GM12878 (cell line): ENCODE results near the gene PRDM16. TPM values are rescaled to one million over a fixed set of nuclear protein-coding genes. Genes with fewer than 3 reads are reported as not detected.

Experiments used
- ATAC-seq: fragments of 200-7000 bp; cut with Tn5 transposase; 3 replicates; pipeline ENCODE4 v1.9.1; 2020; ENCODE audit warnings: mild to moderate bottlenecking, moderate library complexity
- BruUV-seq: library from RNA; stranded (reverse); fragments of 400-500 nt; replicated peaks from 2 replicates; lab custom pipeline; 2021; lab: Mats Ljungman, UMichigan
- CTCF ChIA-PET: fragments of 300-600 bp; sonication (Branson Sonifier 250); formaldehyde crosslinking; extraction: SDS; loops from one replicate; lab custom pipeline; 2021; ENCODE audit warnings: inconsistent platforms; lab: Yijun Ruan, JAX
- POLR2A ChIA-PET: fragments of 350-600 bp; formaldehyde crosslinking; extraction: SDS; loops from one replicate; lab custom pipeline; 2021; ENCODE audit warnings: inconsistent platforms; lab: Charles Lee
- RAD21 ChIA-PET: fragments of 300-600 bp; sonication (Branson Sonifier 250); formaldehyde crosslinking; loops from one replicate; lab custom pipeline; 2023; ENCODE audit warnings: antibody characterized with exemption; ENCODE audit not compliant: unreplicated experiment; lab: Charles Lee
- SMC1A ChIA-PET: fragments of 300-600 bp; sonication (Branson Sonifier 250); formaldehyde crosslinking; loops from one replicate; lab custom pipeline; 2023; ENCODE audit not compliant: unreplicated experiment, uncharacterized antibody; lab: Charles Lee
- DNase-seq: peaks from one replicate; pipeline ENCODE4 v3.0.0-alpha.2; 2011; ENCODE audit warnings: low read depth, low spot score
- FAIRE-seq: peaks from 3 replicates; lab custom pipeline; 2011; peaks lifted over from hg19 to GRCh38; lab: Jason Lieb, UNC
- H2AFZ ChIP-seq: 2 replicates; pipeline ENCODE4 v1.6.0; 2011; ENCODE audit warnings: low read depth, low read length, control low read depth; ENCODE audit not compliant: control insufficient read depth
- H3K27ac ChIP-seq: 2 replicates; pipeline ENCODE4 v1.5.1; 2011; ENCODE audit warnings: control low read depth; ENCODE audit not compliant: control insufficient read depth, insufficient read depth
- H3K27me3 ChIP-seq, 2 experiments: replicated peaks in 1 of 2; 2 replicates each; pipeline versions ENCODE4 v1.6.0 to v1.6.1; 2011; ENCODE audit warnings: low read length in 1 of 2; ENCODE audit not compliant: control insufficient read depth in 2 of 2, insufficient read depth in 2 of 2
- H3K36me3 ChIP-seq, 2 experiments: 2 replicates each; pipeline ENCODE4 v1.5.1; 2011; ENCODE audit warnings: low read length in 1 of 2; ENCODE audit not compliant: control insufficient read depth in 2 of 2, insufficient read depth in 2 of 2
- H3K4me1 ChIP-seq: 2 replicates; pipeline ENCODE4 v1.6.1; 2011; ENCODE audit warnings: mild to moderate bottlenecking, low read length, moderate library complexity, mixed read lengths; ENCODE audit not compliant: control insufficient read depth, insufficient read depth
- H3K4me2 ChIP-seq: 2 replicates; pipeline ENCODE4 v1.6.0; 2011; ENCODE audit warnings: control low read depth; ENCODE audit not compliant: control insufficient read depth, insufficient read depth
- H3K4me3 ChIP-seq: fragments of 200-600 bp; sonication (generic); 2 replicates; pipeline ENCODE4 v1.5.1; 2016
- H3K79me2 ChIP-seq: 2 replicates; pipeline ENCODE4 v1.6.0; 2011; ENCODE audit warnings: low read length; ENCODE audit not compliant: control insufficient read depth, insufficient read depth
- H3K9ac ChIP-seq: 2 replicates; pipeline ENCODE4 v1.8.0; 2011; ENCODE audit warnings: low read length, control low read depth, mixed read lengths; ENCODE audit not compliant: control insufficient read depth, insufficient read depth
- H3K9me3 ChIP-seq: replicated peaks from 3 replicates; pipeline ENCODE4 v1.5.1; 2011; ENCODE audit warnings: mild to moderate bottlenecking, low read length; ENCODE audit not compliant: control insufficient read depth, insufficient read depth
- H4K20me1 ChIP-seq: 2 replicates; pipeline ENCODE4 v1.6.0; 2011; ENCODE audit not compliant: control insufficient read depth, insufficient read depth
- ATF3 ChIP-seq: IDR thresholded peaks from 2 replicates; pipeline ENCODE4 v1.6.1; 2011; ENCODE audit warnings: low read depth, mild to moderate bottlenecking, low read length, moderate library complexity, borderline replicate concordance; ENCODE audit errors: extremely low read depth
- ATF7 ChIP-seq: fragments of 450-650 bp; IDR thresholded peaks from 2 replicates; pipeline ENCODE4 v1.6.1; 2016; ENCODE audit warnings: low read depth, mild to moderate bottlenecking
- CREB1 ChIP-seq: IDR thresholded peaks from 2 replicates; pipeline ENCODE4 v1.6.1; 2012; ENCODE audit warnings: low read depth, mild to moderate bottlenecking, inconsistent platforms
- GABPA ChIP-seq: IDR thresholded peaks from 2 replicates; pipeline ENCODE4 v1.6.1; 2014; ENCODE audit warnings: antibody characterized with exemption, low read depth, mild to moderate bottlenecking, inconsistent platforms
- HCFC1 ChIP-seq: fragments of 150-350 bp; IDR thresholded peaks from 2 replicates; pipeline ENCODE4 v1.6.1; 2014; ENCODE audit warnings: low read length
- IRF4 ChIP-seq: IDR thresholded peaks from 2 replicates; pipeline ENCODE4 v1.6.1; 2011; ENCODE audit warnings: low read depth, low read length
- MEF2A ChIP-seq: IDR thresholded peaks from 2 replicates; pipeline ENCODE4 v1.6.1; 2011; ENCODE audit warnings: low read depth, mild to moderate bottlenecking, low read length, moderate library complexity; ENCODE audit not compliant: insufficient read depth
- NR2C1 ChIP-seq: fragments of 450-650 bp; IDR thresholded peaks from 2 replicates; pipeline ENCODE4 v1.6.1; 2017; ENCODE audit warnings: antibody characterized with exemption, mild to moderate bottlenecking, moderate library complexity
- NR2F1 ChIP-seq: fragments of 450-650 bp; conservative IDR thresholded peaks from 2 replicates; pipeline ENCODE4 v1.6.1; 2017; ENCODE audit warnings: mild to moderate bottlenecking
- RB1 ChIP-seq: fragments of 450-650 bp; formaldehyde crosslinking; IDR thresholded peaks from 2 replicates; pipeline ENCODE4 v1.6.1; 2017; ENCODE audit warnings: mild to moderate bottlenecking, borderline replicate concordance
- RELB ChIP-seq: fragments of 450-650 bp; IDR thresholded peaks from 2 replicates; pipeline ENCODE4 v1.6.1; 2017; ENCODE audit warnings: low read depth, mild to moderate bottlenecking, moderate library complexity
- SP1 ChIP-seq: IDR thresholded peaks from one replicate; pipeline ENCODE4 v1.6.1; 2011; ENCODE audit warnings: low read depth, low read length
- SRF ChIP-seq, 2 experiments: IDR thresholded peaks; 2 replicates each; pipeline ENCODE4 v1.6.1; 2011; ENCODE audit warnings: low read depth in 2 of 2, low read length in 2 of 2, mild to moderate bottlenecking in 1 of 2, moderate library complexity in 1 of 2
- ZNF217 ChIP-seq: fragments of 450-650 bp; IDR thresholded peaks from 2 replicates; pipeline ENCODE4 v1.6.1; 2017; ENCODE audit warnings: antibody characterized with exemption, mild to moderate bottlenecking
- ZZZ3 ChIP-seq: IDR thresholded peaks from 2 replicates; pipeline ENCODE4 v1.6.1; 2011; ENCODE audit warnings: low read depth; ENCODE audit not compliant: control insufficient read depth, insufficient read length
- WGBS: methylation state at CpG from one replicate; pipeline ENCODE4 v1.1.6; 2016; ENCODE audit warnings: low lambda C conversion rate; ENCODE audit not compliant: insufficient replicate concordance, insufficient coverage; ENCODE audit errors: missing lambda C conversion rate; 5-methylcytosine and 5-hydroxymethylcytosine counted together
- in situ Hi-C: fragments of 300-500 bp; cut with MboI; formaldehyde crosslinking; loops from 9 replicates; pipeline ENCODE4 v1.14.3; 2018; ENCODE audit warnings: mixed read lengths
- intact Hi-C: fragments of 100-400 bp; cut with micrococcal nuclease; formaldehyde crosslinking; loops from one replicate; pipeline ENCODE4 v1.14.2; 2022; ENCODE audit not compliant: unreplicated experiment
- polyA plus RNA-seq, 11 experiments: library from polyadenylated mRNA; depleted of rRNA in 4 of 11; unstranded in 6 of 11; stranded (reverse) in 5 of 11; fragments of >200 nt; fragmentation: Nextera tagmentation in 4 of 11; fragmentation: Illumina TruSeq in 1 of 11; extraction: Ambion mirVana in 4 of 11; extraction: Trizol in 1 of 11; gene quantifications; 1 replicate in 1 of 11; 2 replicates in 10 of 11; pipeline versions ENCODE4 v1.2.1 to v1.2.3, GENCODE V29; 2011 to 2016; ENCODE audit warnings: inconsistent platforms in 2 of 11, missing spikeins in 2 of 11, low read depth in 1 of 11
- total RNA-seq, 4 experiments: library from RNA; depleted of rRNA in 3 of 4; stranded (reverse); fragments of >200 nt in 3 of 4; fragmentation: Illumina TruSeq in 1 of 4; extraction: Trizol in 1 of 4; gene quantifications; 2 replicates each; pipeline versions ENCODE4 v1.2.1 to v1.2.3, GENCODE V29; 2013 to 2021
- TF ChIP-seq, protein P1 (sequence below): IDR thresholded peaks from 2 replicates; pipeline ENCODE4 v1.6.1; 2012; ENCODE audit warnings: mild to moderate bottlenecking, low read depth, low read length
- TF ChIP-seq, protein P2 (sequence below): fragments of 150-350 bp; IDR thresholded peaks from 2 replicates; pipeline ENCODE4 v1.6.1; 2014; ENCODE audit warnings: mild to moderate bottlenecking, low read depth, low read length

The PRDM16 gene
- total and polyA plus RNA-seq, 10 of the 15 experiments (the other 5 are each of a cell fraction or from before 2014, with no cell fraction given) = 0.03 TPM; not detected in 9

DNA sequence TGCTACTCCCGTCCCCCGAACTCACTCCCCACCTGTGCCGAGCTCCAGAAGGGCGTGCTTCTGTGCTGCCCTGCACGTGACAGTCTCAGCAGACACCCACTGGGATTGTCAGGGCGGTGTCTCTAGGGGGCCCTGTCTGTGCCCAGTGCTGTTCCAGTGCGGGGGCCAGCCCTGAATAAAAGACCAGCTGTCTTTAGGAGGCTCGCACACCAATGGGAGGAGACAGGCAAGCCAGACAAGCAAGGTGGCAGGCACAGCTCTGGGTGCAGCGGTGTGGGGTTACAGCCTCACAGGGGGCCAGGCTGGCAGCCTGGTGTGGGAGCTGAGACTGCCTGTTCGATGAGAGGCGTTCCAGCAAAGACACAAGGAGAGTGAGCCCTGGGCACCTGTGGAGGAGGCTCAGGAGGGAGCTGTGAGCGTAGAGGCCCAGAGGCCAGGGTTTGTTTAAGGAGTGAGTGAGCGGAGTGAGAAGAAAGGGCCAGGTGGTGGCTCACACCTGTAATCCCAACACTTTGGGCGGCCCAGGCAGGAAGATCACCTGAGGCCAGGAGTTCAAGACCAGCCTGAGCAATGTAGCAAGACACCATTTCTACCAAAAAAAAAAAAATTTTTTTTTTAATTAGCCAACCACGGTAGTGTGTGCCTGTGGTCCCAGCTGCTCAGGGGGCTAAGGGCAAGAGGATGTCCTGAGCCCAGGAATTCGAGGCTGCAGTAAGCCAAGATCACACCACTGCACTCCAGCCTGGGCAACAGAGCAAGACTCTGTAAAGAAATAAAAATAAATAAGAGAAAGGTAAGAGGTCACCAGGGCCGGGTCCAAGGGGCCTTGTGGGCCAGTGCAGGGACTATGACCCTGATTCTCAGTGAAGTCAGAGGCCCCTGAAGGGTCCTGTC lies 337.2 kb downstream of the PRDM16 start:
- no peaks in the 10 kb centered on the region for H3K79me2 ChIP-seq
- H3K27ac ChIP-seq = no peak overlapping the region
- ChIA-PET RAD21 (no interaction called here), CTCF (interaction anchor here (0.9 kb wide), 1 partner anchor 9 kb away, joined by 3 read pairs; no protein-coding TSS in a partner anchor), POLR2A (no interaction called here), SMC1A (no interaction called here)
- H3K4me3 ChIP-seq = no peak overlapping the region
- 26% methylated on average over 17 of the region's 17 CpGs for WGBS
- no peaks in the 10 kb centered on the region for H4K20me1 ChIP-seq
- intact Hi-C loops (no loop called here), in situ Hi-C loops (no loop called here)
- no peak overlapping the region for H2AFZ ChIP-seq
- no peak overlapping the region for H3K9ac ChIP-seq
- H3K4me1 ChIP-seq = no peaks in the 10 kb centered on the region
- H3K9me3 ChIP-seq = no peaks in the 10 kb centered on the region; the same call in 2 of the 3 replicates
- no peaks in the 10 kb centered on the region for H3K27me3 ChIP-seq
- FAIRE-seq (no peak), DNase-seq (no peak), ATAC-seq (no peak)
- H3K36me3 ChIP-seq = no peaks in the 10 kb centered on the region; a peak in 1 of 4 replicates
- H3K4me2 ChIP-seq = no peak overlapping the region
- no TSS peak for BruUV-seq
- TF ChIP-seq SP1 (no peak), MEF2A (no peak), RB1 (no peak), NR2C1 (no peak), IRF4 (no peak), ATF7 (no peak), ZNF217 (no peak), GABPA (no peak), SRF (IDR thresholded peaks at IDR 0.05; ENCODE audit: low read depth in 2 of 2, low read length in 2 of 2) (no peak), ZZZ3 (no peak), ATF3 (no peak), NR2F1 (no peak), CREB1 (no peak), HCFC1 (no peak), RELB (no peak)
- TF ChIP-seq, protein P1, sequence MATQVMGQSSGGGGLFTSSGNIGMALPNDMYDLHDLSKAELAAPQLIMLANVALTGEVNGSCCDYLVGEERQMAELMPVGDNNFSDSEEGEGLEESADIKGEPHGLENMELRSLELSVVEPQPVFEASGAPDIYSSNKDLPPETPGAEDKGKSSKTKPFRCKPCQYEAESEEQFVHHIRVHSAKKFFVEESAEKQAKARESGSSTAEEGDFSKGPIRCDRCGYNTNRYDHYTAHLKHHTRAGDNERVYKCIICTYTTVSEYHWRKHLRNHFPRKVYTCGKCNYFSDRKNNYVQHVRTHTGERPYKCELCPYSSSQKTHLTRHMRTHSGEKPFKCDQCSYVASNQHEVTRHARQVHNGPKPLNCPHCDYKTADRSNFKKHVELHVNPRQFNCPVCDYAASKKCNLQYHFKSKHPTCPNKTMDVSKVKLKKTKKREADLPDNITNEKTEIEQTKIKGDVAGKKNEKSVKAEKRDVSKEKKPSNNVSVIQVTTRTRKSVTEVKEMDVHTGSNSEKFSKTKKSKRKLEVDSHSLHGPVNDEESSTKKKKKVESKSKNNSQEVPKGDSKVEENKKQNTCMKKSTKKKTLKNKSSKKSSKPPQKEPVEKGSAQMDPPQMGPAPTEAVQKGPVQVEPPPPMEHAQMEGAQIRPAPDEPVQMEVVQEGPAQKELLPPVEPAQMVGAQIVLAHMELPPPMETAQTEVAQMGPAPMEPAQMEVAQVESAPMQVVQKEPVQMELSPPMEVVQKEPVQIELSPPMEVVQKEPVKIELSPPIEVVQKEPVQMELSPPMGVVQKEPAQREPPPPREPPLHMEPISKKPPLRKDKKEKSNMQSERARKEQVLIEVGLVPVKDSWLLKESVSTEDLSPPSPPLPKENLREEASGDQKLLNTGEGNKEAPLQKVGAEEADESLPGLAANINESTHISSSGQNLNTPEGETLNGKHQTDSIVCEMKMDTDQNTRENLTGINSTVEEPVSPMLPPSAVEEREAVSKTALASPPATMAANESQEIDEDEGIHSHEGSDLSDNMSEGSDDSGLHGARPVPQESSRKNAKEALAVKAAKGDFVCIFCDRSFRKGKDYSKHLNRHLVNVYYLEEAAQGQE = no peak
- TF ChIP-seq, protein P2, sequence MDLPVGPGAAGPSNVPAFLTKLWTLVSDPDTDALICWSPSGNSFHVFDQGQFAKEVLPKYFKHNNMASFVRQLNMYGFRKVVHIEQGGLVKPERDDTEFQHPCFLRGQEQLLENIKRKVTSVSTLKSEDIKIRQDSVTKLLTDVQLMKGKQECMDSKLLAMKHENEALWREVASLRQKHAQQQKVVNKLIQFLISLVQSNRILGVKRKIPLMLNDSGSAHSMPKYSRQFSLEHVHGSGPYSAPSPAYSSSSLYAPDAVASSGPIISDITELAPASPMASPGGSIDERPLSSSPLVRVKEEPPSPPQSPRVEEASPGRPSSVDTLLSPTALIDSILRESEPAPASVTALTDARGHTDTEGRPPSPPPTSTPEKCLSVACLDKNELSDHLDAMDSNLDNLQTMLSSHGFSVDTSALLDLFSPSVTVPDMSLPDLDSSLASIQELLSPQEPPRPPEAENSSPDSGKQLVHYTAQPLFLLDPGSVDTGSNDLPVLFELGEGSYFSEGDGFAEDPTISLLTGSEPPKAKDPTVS = no peak
